HUDEP-2 (cell line): ENCODE measurements around the gene LINC00305.

Experiments
- DNase-seq, 76 experiments: peaks; one replicate each; lab custom pipeline; 2025; ENCODE audit not compliant: unreplicated experiment in 76 of 76; lab: John Stamatoyannopoulos, UW

LINC00305 gene

DNA sequence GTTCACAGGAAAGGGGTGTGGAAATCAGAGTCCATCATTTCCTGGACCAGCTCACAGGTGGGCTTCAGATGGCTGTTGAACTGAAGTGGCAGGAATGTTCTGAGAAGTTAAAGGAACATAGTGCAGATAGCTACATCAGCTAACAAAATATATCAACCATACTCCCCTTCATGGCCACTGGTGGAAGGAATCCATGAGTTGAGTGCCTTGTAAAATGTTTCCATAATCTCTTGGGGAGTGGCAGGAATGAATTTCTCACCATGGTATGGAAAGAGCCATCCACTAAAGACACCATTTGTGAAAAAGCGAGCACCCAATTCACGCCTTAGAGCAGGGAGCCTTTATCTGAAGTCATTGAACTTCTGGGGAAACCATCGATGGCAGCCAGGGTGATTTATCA, at the start of gene LINC00305:
TSS of gene LINC00305 (minus strand) at position 101 of the 400 bp plus-strand sequence.
- DNase-seq: no peak

DNA sequence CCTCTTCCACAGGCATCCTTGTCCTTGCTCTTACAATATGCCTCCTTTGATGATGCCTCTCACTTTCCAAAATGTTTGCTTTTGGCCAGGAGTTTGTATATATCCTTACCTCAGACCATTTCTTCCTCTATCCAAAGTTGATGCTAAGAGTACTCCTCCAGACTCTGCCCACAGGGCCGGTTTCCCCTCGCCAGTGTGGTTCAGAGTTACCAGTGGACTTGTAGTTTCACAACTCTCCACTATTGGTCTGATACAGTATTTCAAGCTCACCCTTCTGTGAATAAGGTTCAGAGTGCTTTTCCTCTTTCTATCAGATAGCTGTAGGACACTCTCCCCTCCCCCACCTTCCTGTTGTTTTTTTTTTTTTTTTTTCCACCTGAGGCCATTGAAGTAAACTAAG, 42.2 kb upstream of the LINC00305 start:
- no peak for DNase-seq

DNA sequence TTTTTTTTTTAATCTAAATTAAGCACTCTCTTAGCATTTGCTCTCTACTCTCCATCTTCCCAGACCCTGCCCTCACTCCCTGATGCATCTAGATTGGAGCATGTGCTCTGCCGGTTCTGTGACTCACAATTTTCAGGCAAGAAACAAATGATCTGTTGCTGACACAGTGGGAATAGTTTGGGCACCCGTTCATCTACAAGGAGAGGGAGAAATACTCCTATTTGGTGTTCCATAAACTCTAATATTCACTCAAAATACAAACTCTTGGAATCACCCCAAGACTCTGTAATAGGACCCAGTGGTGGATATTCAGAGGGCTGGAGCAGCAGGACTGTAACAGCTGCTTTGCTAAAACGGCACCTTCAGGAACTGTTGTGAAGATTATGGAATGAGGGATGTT, 37.1 kb upstream of the LINC00305 start:
- DNase-seq: no peak

DNA sequence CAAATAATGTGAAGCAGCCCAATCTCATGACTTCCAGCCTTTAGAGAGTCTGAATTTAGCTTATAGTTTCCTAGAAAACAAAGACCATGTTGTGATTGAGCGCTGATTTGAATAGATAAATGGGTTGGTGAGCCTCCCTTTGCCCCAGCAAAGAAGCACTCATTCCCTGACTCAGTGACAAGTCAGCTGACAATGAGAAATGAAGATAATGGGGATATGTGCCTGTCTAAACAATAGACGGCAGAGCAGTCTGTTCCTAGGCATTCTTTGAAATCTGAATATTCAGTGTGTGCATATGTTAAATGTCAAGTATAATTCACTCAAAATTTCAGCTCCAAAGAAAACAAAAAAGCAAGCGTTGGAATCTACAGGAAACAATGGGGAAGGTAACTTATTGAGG, 34.8 kb upstream of the LINC00305 start:
- no peak for DNase-seq

DNA sequence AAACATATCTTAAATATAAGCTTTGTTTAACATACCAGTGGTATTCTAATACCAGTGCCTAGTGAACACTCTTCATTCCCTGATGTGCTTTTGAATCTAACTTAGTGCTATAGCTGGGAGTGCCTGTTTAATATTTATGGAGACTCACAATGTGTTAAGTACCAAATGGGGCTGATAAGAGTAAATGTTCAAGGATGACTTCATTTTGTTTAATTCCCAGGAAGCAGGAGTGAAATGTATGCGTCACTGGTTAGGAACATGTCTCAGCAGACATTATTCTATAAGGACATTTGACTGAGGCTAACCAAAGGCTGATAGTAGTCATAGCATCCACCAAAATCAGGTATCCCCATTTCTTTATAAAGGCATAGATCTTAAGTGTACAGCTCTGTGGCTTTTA, 31.7 kb upstream of the LINC00305 start:
- DNase-seq: no peak

DNA sequence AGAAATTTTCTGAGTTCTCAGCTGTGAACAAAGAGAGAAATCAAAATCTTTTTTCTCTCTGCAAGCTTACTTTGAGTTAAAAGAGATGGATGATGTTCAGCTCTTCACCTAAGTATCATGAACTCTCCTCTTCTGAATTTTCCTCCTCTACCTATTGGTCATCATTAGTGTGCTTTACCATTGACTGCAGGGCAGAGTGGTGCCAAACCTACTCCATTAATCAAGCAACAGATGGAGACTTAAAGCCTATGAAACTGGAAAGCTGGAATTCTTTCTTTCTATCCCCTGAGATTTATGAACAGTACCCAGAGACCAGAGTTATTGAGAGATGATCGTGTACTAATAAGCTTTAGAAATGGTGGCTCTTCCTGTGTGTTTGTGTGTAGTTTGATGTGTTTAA, 31.3 kb upstream of the LINC00305 start:
- DNase-seq: no peak

DNA sequence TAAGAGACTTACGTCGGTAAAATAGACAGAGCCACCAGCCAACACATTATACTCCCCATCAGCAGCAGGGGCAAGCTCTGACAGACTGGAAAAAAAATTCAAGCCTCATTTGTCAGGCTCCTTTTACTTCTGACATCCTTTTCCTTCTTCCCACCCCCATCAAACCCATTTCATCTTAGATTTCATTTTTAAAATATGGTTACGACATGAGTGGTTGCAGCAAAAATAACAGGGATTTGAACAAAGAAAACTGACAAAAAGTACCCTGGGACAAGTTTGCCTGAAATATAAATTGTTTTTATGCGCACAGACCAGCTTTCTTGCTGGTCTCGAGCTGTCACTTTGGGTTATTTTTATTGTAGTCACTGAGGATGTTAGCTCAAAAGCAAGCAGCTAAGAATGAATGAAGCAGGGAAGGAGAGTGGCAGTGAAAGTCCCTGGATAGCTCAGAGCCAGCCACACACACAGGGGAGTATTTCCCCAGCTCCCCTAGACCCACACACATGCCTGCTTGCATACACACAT, 30.7 kb upstream of the LINC00305 start:
- no peak for DNase-seq

DNA sequence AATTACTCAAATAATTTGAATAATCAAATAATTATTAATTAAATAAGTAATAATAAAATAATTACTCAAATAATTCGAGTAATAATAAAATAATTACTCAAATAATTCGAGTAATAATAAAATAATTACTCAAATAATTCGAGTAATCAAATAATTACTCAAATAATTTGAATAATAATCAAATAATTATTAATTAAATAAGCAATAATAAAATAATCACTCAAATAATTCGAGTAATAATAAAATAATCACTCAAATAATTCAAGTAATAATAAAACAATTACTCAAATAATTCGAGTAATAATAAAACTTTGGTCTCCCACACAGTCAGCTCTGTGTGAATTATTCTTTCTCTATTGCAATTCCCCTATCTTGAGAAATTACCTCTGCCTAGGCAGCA, 30.0 kb upstream of the LINC00305 start:
- DNase-seq: no peak

DNA sequence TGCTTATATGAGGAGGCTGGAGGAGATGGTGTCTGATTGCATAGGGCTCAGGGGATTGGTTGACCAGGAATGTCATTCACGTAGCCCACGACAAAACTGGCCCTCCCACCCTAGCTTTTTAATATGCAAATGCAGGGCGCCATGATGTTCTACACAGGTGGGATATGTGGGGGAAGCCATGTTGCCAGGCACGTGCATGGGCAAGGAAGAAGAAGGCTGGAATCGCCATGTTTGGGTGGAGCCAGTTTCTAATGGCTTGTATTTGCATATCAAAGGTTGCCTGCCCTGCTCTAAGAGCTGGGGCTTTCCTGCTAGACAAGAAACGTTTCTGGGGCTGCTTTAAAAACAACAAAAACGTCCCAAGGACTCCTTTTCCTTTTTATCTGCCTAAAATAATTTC, 26.5 kb upstream of the LINC00305 start:
- no peak for DNase-seq

DNA sequence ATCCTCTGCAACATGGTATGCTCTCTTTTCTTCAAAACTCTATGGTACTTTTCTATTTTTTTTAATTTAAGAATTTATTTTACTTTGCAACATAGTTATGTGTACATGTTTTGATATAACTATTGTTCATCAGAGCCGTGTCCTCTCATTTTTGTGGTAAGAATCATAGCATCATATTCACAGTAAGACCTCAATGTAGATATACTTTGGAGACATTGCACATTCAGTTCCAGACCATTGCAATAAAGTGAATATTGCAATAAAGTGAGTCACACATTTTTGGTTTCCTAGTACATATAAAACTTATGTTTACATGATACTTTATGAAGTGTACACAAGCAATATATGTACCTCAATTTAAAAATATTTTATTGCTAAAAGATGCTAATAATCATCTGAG, 22.7 kb upstream of the LINC00305 start:
- DNase-seq: no peak

DNA sequence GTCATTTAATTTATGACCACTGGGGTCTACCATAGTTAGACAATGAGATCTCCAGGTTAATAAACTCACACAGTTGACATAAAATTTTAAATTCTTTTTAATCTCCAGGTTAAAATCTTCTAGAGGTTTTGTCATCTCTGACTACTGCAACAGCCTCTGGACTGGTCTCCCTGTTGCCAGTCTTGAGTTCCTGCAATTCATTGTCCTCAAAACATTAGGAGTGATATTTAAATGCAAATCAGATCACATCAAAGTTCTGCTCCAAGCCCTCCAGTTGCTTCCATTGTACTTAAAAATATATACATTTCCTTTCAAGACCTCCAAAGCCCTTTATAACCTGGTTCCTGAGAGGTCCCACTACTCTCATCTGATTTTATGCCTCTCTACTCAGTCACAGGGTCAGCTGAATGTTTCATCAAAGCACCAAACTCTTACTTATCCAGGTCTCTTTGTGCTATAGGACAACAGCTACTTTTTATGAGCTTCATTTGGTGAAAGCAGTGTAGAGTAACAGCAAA, 18.6 kb upstream of the LINC00305 start:
- no peak for DNase-seq

DNA sequence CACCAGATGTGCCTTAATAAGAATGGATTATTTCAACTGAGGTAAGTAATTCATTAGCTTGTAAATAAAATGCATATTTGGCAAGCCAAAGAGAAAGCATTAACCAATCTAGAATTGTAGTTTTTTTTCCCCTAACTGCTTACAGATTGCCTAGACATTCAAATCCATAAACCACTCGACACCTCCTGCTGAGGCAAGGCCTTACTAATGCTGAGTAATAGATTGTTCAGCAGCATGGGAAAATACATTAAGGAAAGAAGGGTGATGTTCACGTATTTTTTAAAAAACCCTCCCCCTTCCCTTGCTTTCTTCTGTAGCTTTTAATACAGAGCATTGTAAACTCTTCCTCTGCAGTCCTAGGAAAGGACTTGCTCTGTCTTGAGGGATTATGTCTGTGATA, 17.0 kb upstream of the LINC00305 start:
- no peak for DNase-seq

DNA sequence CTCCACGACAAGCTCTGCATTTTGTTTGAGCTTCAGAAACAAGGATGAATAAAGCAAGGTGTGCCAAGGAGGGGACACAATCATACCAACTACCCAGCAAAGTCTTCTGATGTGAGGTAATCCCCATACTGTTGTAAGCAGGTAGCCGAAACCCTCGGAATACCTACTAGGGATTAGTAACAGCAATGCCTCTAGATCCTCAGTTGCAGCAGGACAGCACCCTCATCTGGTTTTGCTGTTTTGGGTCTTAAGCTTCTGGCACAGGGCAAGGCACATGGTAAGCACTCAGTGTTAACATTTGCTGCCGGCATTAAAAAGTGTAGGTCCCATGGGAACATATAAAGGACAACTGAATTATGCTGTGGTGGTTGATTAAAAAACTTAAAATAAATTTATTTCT, 16.0 kb upstream of the LINC00305 start:
- no peak for DNase-seq

DNA sequence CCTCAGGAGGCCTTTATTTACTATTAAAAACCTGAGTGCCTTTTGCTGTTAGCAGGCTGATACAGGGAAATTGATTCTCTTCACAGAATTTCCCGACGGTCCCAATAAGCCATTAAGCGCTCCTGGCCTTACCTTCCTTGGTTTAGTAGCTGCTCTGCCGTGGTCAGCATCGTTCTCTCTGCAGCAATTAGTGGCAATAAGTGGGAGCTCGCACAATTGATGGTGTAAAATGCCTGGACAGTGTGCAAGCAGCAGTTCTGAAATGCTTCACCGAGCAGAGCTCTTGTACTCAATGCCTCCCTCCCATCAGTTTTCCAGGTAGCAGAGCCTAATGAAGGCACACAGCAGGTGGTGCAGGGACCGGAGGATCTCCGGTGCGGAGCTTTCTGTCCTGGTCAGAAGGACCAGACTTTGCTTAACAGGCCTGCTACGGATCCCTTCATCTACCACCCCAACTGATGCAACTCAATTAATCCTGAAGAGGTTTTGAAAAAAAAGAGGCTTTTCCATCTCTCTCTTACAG, 1.1 kb upstream of the LINC00305 start:
- DNase-seq: no peak

DNA sequence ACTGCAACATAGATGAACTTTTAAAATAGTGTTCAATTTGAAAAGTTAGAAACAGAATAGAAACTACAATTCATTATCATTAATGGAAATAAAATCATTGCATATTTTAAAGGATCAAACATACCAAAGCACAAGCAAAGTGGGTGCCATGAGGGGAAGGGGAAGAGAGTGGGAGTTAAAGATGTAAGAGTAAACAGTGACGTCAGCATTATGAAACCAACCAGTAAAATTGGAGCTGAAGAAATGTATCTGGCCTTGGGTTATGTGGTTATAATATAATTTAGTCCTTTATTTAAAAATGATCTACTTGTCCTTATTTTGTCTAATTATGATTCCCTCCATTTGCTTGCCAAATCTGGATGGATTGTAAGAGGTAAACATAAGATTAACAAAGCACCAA, 6.0 kb downstream of the LINC00305 start:
- no peak for DNase-seq

DNA sequence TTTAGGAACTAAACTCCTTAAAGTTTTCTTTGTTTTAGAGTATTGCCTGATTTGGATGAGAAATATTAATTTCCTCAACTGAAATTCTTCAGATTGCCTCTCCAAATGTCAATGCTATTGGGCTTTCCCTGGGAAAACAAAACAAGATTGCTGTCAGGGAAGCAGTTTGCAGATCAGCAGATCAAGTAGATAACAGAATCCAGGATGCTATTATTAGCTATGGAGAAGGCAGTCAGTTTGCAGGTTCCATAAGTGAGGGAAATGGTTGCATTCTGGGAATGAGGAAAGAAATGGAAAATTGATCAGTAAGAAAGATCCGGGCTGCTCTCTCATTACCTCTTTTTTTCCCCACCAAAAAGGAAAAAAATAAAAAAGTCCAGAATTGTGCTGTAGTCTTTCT, 11.0 kb downstream of the LINC00305 start:
- DNase-seq: no peak

DNA sequence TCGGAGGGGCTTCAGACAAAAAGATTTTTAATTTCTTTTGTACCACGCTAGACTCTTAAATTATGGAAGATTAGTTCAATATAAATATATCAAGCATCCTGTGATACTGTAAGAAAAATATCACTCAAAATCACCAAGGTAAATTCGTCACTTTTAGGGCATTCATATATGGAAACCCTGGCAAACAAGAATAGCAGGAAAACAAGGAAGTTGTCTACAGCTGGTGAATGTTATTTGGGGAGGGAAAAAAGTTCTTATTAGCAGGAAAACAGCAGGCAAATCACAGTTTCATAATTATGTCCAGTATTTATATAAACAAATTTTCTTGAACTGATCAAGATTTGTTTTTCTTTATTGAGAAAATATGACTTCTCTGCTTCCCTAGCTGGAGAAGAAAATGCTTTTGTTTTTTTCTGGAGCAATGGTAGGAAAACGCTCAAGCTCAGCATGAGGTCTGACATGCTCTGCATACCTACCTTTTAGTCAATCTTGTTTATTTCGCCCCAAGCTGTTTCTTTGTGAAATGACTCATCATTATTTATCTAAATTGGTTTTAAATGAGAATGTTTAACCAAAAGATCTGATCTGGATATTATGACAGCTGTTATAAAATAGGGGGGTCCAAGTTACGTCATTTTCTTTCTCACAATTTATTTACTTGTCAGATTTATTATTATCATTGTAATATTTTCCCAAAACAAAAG, 14.7 kb downstream of the LINC00305 start:
- DNase-seq: no peak

DNA sequence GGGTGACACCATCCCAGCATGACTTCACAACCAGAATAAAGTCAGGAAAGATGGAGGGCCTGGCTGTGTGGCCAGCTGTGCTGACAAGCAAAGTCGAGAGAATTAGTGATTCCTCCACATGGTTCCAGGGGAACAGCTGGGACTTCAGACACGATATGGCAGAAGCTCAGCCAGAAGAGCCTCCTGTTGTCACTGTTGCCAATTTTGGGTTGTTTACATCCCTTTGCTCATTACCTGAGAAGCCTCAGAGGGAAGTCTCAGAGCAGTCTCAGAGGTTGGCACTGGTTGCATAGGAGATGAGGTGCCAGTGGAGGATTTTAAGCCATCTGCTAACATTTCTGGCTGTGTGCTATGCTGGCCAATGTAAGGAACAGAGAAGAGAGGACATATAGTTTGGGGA, 16.0 kb downstream of the LINC00305 start:
- DNase-seq: no peak

DNA sequence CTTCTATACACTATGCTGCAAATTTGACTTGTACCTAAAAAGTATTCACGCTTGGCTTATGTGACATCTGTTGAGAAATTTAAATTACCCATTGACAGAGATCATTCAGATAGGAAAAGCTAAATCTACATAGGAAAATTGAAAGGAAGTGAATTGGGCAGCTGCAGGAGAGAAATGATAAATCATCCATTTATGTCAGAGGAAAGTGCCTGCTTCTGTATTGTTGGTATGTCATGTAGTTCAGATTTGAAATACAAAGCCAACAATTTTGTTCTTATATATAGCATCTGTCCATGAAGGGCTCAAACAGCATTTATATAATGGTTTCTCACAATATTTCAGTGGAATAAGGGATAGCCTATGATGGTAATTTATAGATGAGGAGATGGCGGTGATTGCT, 17.6 kb downstream of the LINC00305 start:
- DNase-seq: no peak

DNA sequence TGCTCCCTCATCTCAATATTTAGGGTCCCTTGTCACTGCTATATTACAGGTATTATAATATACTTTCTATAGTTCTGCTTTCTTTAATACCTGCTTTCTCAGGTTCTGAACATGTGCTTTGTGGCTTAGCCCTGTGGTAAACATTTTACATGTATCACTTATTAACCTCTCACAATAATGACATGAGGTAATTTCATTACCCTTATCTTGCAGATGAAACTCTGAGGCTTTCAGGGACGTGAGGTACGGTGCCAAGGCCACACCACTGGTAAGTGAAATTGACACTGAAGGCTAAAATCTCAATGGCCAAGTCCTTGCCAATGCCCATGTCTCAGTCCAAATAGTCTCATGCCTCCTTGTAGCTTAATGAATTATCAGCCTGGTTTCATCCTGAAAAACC, 21.7 kb downstream of the LINC00305 start:
- DNase-seq: no peak

DNA sequence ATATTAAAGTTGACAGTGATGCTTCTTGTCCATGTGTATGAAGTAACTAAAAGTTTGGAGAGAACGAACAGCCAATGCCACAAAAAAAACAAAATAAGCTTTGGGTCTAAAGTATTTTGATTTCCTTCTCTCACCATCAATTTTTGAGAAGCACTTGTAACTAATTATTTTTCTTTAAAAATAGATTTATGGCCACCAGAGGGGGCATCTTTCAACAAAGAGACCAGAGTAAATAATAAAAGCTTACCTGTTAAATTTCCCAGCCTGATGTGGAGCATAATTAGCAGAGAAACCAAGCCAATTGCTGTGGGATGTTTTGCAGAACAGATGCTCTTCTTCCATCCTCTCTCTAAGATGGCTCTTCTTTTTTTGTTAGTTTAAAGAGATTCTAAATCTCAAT, 29.0 kb downstream of the LINC00305 start:
- DNase-seq: no peak

DNA sequence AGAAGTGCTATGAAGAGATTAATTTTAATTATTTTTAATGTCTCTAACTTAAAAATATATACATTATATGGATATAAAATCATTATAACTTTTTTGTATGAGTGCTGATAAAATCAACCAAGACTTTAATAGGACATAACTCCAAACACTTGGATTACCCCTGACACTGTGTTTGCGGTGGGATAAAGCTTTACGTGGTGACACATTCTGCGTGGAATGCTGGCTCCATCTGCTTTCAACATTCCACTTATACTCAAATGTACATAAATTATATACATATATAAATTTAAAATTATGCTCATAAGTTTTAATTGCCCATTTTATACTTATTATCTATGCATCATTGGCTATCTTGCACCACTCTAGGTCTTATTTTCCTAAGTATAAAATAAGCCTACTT, 30.5 kb downstream of the LINC00305 start:
- no peak for DNase-seq
